Transverse colon (tissue), 4 donors: ENCODE data around the gene LCA5L. TPM values are rescaled to one million over a fixed set of nuclear protein-coding genes. Genes with fewer than 3 reads are reported as not detected.
"Not testable (repeated sequence)": the region's sequence is repeated elsewhere in the genome, so short reads cannot be mapped to it uniquely, and the experiment has no call there.

Experiments
- DNase-seq: peaks from one replicate; pipeline ENCODE4 v3.0.0-alpha.2; 2019
- H3K27ac ChIP-seq, 4 donors: fragments of 200-600 bp; sonication (generic); 2 replicates each; pipeline ENCODE4 v1.5.1; 2016 to 2018; ENCODE audit warnings: inconsistent platforms in 4 of 4
- H3K27me3 ChIP-seq: fragments of 200-600 bp; sonication (generic); 2 replicates; pipeline ENCODE4 v1.5.1; 2017; ENCODE audit warnings: inconsistent platforms
- H3K36me3 ChIP-seq, 4 donors: fragments of 200-600 bp; sonication (generic); 2 replicates each; pipeline ENCODE4 v1.5.1; 2017 to 2019; ENCODE audit warnings: inconsistent platforms in 4 of 4
- H3K4me1 ChIP-seq, 4 donors: fragments of 200-600 bp; sonication (generic); 2 replicates each; pipeline ENCODE4 v1.5.1; 2017 to 2020; ENCODE audit warnings: inconsistent platforms in 4 of 4
- H3K4me3 ChIP-seq, 4 donors: fragments of 200-600 bp; sonication (generic); 1 replicate in 1 of 4; 2 replicates in 3 of 4; pipeline versions ENCODE4 v1.5.1 to v1.6.1; 2017 to 2019; ENCODE audit warnings: inconsistent platforms in 4 of 4
- H3K9me3 ChIP-seq, 2 donors: fragments of 200-600 bp; sonication (generic); 2 replicates each; pipeline ENCODE4 v1.5.1; 2017 to 2019; ENCODE audit warnings: inconsistent platforms in 2 of 2
- EP300 ChIP-seq: sonication (generic); formaldehyde crosslinking; IDR thresholded peaks from one replicate; pipeline ENCODE4 v1.6.1; 2017; ENCODE audit warnings: antibody characterized with exemption, low read depth
- POLR2A ChIP-seq: fragments of 450-650 bp; IDR thresholded peaks from one replicate; pipeline ENCODE4 v1.6.1; 2016; ENCODE audit warnings: antibody characterized with exemption, mild to moderate bottlenecking, moderate library complexity
- POLR2AphosphoS5 ChIP-seq, 3 donors: sonication (generic); formaldehyde crosslinking; IDR thresholded peaks; one replicate each; pipeline ENCODE4 v1.6.1; 2016; ENCODE audit warnings: antibody characterized with exemption in 3 of 3
- WGBS, 2 donors: methylation state at CpG; one replicate each; pipeline ENCODE4 v1.1.5; 2018; ENCODE audit warnings: low coverage in 1 of 2; 5-methylcytosine and 5-hydroxymethylcytosine counted together
- in situ Hi-C, 4 donors: fragments of 200-750 bp; cut with MboI; loops; one replicate each; pipeline versions ENCODE4 v1.15.0 to v1.15.1; 2017; ENCODE audit warnings: low sequenced_read_pairs in 3 of 4, low pct_ligation_motif_present in 1 of 4, low pct_unique_long_range_greater_than_20kb in 1 of 4
- intact Hi-C: fragments of 100-400 bp; cut with DNase I; formaldehyde crosslinking; loops from one replicate; pipeline ENCODE4 v1.15.1; 2023; ENCODE audit warnings: low total_unique reads
- total RNA-seq, 4 donors: library from RNA; depleted of rRNA; stranded (reverse); fragments of >200 nt; gene quantifications; one replicate each; pipeline ENCODE4 v1.1.0, GENCODE V29; 2016
- TF ChIP-seq, protein P1 (sequence below), 5 experiments: fragments of 200-600 bp in 3 of 5; fragments of 450-650 bp in 2 of 5; sonication (generic) in 3 of 5; IDR thresholded peaks; 1 replicate in 2 of 5; 2 replicates in 3 of 5; pipeline ENCODE4 v1.5.1; 2016 to 2017; ENCODE audit warnings: antibody characterized with exemption in 5 of 5, inconsistent platforms in 3 of 5, mild to moderate bottlenecking in 2 of 5, moderate library complexity in 1 of 5

The LCA5L gene
- total RNA-seq, 4 donors from 2014 or later, result 0.55 to 0.79 TPM; not detected in 2

- 57 to 67% methylated on average over 5 of the region's 5 CpGs for WGBS, 2 donors
- in situ Hi-C loops (no loop called here), intact Hi-C loops (no loop called here)
- no peak overlapping the region for H3K4me3 ChIP-seq
- H3K36me3 ChIP-seq, result no peaks in the 10 kb centered on the region
- H3K27me3 ChIP-seq, result no peaks in the 10 kb centered on the region
- H3K27ac ChIP-seq, result no peak overlapping the region
- H3K4me1 ChIP-seq, result no peaks in the 10 kb centered on the region
- TF ChIP-seq, protein P1, sequence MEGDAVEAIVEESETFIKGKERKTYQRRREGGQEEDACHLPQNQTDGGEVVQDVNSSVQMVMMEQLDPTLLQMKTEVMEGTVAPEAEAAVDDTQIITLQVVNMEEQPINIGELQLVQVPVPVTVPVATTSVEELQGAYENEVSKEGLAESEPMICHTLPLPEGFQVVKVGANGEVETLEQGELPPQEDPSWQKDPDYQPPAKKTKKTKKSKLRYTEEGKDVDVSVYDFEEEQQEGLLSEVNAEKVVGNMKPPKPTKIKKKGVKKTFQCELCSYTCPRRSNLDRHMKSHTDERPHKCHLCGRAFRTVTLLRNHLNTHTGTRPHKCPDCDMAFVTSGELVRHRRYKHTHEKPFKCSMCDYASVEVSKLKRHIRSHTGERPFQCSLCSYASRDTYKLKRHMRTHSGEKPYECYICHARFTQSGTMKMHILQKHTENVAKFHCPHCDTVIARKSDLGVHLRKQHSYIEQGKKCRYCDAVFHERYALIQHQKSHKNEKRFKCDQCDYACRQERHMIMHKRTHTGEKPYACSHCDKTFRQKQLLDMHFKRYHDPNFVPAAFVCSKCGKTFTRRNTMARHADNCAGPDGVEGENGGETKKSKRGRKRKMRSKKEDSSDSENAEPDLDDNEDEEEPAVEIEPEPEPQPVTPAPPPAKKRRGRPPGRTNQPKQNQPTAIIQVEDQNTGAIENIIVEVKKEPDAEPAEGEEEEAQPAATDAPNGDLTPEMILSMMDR (IDR thresholded peaks at IDR 0.05), result no peak
- no peak for TF ChIP-seq POLR2A
- no peak for DNase-seq
- no peaks in the 10 kb centered on the region for H3K9me3 ChIP-seq
These were observed 22.9 kb downstream of the LCA5L start for GRCh38 chr21:39422527-39423241.

- 89 to 100% methylated on average over 1 to 5 of the region's 5 CpGs for WGBS, 2 donors
- H3K9me3 ChIP-seq, result not testable (repeated sequence)
These were observed 26.4 kb downstream of the LCA5L start for GRCh38 chr21:39419204-39419603.

GRCh38 chr21:39406065-39406464 is 39.5 kb downstream of the LCA5L start:
- H3K36me3 ChIP-seq, result peaks cover 0 to 11% (median 0%) of the 10 kb centered on the region in 4 donors
- no peaks in the 10 kb centered on the region for H3K4me1 ChIP-seq
- TF ChIP-seq POLR2AphosphoS5 (IDR thresholded peaks at IDR 0.05) (no peak), POLR2A (no peak), EP300 (no peak)
- TF ChIP-seq, protein P1 (IDR thresholded peaks at IDR 0.05), result no peak
- H3K27ac ChIP-seq, result no peak overlapping the region
- no peaks in the 10 kb centered on the region for H3K9me3 ChIP-seq
- 90 to 100% methylated on average over 1 to 2 of the region's 2 CpGs for WGBS, 2 donors
- intact Hi-C loops, result no loop called here
- in situ Hi-C loops, result no loop called here
- H3K4me3 ChIP-seq, result no peak overlapping the region
- H3K27me3 ChIP-seq, result no peaks in the 10 kb centered on the region
- DNase-seq, result no peak

More at GRCh38 chr21:39419204-39419603, 26.4 kb downstream of the LCA5L start:
- H3K4me1 ChIP-seq, H3K27ac ChIP-seq, in situ Hi-C loops, intact Hi-C loops, H3K27me3 ChIP-seq, H3K4me3 ChIP-seq, DNase-seq, H3K36me3 ChIP-seq: not testable (repeated sequence)

DNA sequence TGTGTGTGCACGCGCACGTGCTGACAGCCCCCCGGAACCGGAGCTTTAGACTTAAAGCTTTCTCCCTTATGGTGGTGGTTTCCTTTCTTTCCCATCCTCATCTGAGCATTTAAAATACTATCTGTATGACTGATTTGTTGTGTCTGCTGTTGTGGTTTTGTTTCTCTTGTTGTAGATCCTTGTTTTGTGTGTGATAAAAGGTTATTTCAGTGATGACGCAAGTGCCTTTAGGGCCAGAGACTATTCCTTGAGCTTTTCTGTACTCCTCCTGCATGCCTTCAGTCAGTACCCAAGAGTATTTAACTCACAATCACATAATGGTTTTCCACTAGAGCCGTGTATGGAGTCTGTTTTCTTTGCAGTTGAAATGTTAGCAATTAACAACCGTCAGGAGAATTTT is 45.4 kb downstream of the LCA5L start:
- no peaks in the 10 kb centered on the region for H3K36me3 ChIP-seq
- in situ Hi-C loops (no loop called here), intact Hi-C loops (no loop called here)
- H3K27me3 ChIP-seq, result no peaks in the 10 kb centered on the region
- H3K27ac ChIP-seq, result no peak overlapping the region
- no peaks in the 10 kb centered on the region for H3K9me3 ChIP-seq
- no peak for DNase-seq
- TF ChIP-seq, protein P1 (IDR thresholded peaks at IDR 0.05), result no peak
- no peak for TF ChIP-seq POLR2AphosphoS5 (IDR thresholded peaks at IDR 0.05)
- TF ChIP-seq EP300, result no peak
- TF ChIP-seq POLR2A, result no peak
- H3K4me1 ChIP-seq, result no peaks in the 10 kb centered on the region
- H3K4me3 ChIP-seq, result no peak overlapping the region
- 82% methylated on average over 8 of the region's 8 CpGs; no CpG with 5 or more reads in 1 of the 2 donors for WGBS, 2 donors
